Spleen (tissue), 11 donors: ENCODE data around the gene GARIN5B. TPM values are rescaled to one million over a fixed set of nuclear protein-coding genes. Genes with fewer than 3 reads are reported as not detected.
"Not testable (repeated sequence)": the region's sequence is repeated elsewhere in the genome, so short reads cannot be mapped to it uniquely, and the experiment has no call there.

Source experiments
- DNase-seq: peaks from one replicate; pipeline ENCODE4 v3.0.0-alpha.2; 2020
- H3K27ac ChIP-seq, 8 donors: fragments of 200-600 bp; sonication (generic) in 7 of 8; 1 replicate in 4 of 8; 2 replicates in 4 of 8; pipeline versions ENCODE4 v1.5.0 to v1.8.0; 2016 to 2021; ENCODE audit warnings: inconsistent platforms in 4 of 8, mild to moderate bottlenecking in 4 of 8, moderate library complexity in 1 of 8
- H3K27me3 ChIP-seq, 7 donors: fragments of 200-600 bp; sonication (generic) in 6 of 7; replicated peaks in 1 of 7; 1 replicate in 4 of 7; 2 replicates in 3 of 7; pipeline versions ENCODE4 v1.5.0 to v1.8.0; 2016 to 2021; ENCODE audit warnings: inconsistent platforms in 3 of 7, mild to moderate bottlenecking in 1 of 7
- H3K36me3 ChIP-seq, 6 donors: fragments of 200-600 bp; sonication (generic) in 5 of 6; 1 replicate in 4 of 6; 2 replicates in 2 of 6; pipeline versions ENCODE4 v1.5.0 to v1.8.0; 2016 to 2021; ENCODE audit warnings: inconsistent platforms in 2 of 6
- H3K4me1 ChIP-seq, 6 donors: fragments of 200-600 bp; sonication (generic) in 5 of 6; 1 replicate in 3 of 6; 2 replicates in 3 of 6; pipeline versions ENCODE4 v1.5.0 to v1.8.0; 2016 to 2021; ENCODE audit warnings: inconsistent platforms in 3 of 6
- H3K4me3 ChIP-seq, 8 donors: fragments of 200-600 bp; sonication (generic) in 7 of 8; 1 replicate in 4 of 8; 2 replicates in 4 of 8; pipeline versions ENCODE4 v1.5.0 to v1.8.0; 2016 to 2021; ENCODE audit warnings: inconsistent platforms in 4 of 8, mild to moderate bottlenecking in 4 of 8, moderate library complexity in 2 of 8
- H3K9me3 ChIP-seq, 8 donors: fragments of 200-600 bp; sonication (generic) in 7 of 8; 1 replicate in 4 of 8; 2 replicates in 4 of 8; pipeline versions ENCODE4 v1.5.0 to v1.8.0; 2016 to 2021; ENCODE audit warnings: inconsistent platforms in 4 of 8
- CTCF ChIP-seq, 11 experiments: fragments of 200-600 bp in 7 of 11; fragments of 450-650 bp in 4 of 11; sonication (generic) in 4 of 11; IDR thresholded peaks in 8 of 11; conservative IDR thresholded peaks in 3 of 11; 1 replicate in 7 of 11; 2 replicates in 4 of 11; pipeline versions ENCODE4 v1.4.0 to v1.8.0; 2016 to 2021; ENCODE audit warnings: antibody characterized with exemption in 11 of 11, inconsistent platforms in 4 of 11, mild to moderate bottlenecking in 1 of 11
- POLR2A ChIP-seq, 3 donors: fragments of 450-650 bp; IDR thresholded peaks; one replicate each; pipeline ENCODE4 v1.5.1; 2017; ENCODE audit warnings: antibody characterized with exemption in 3 of 3, mild to moderate bottlenecking in 1 of 3
- POLR2AphosphoS5 ChIP-seq, 3 donors: sonication (generic); formaldehyde crosslinking; IDR thresholded peaks; one replicate each; pipeline ENCODE4 v1.5.1; 2017; ENCODE audit warnings: antibody characterized with exemption in 3 of 3
- WGBS, 5 donors: extraction: QIAGEN DNeasy Blood & Tissue Kit in 3 of 5; methylation state at CpG; one replicate each; pipeline versions ENCODE4 v1.1.5 to v1.1.7; 2013 to 2018; 5-methylcytosine and 5-hydroxymethylcytosine counted together
- intact Hi-C: fragments of 100-400 bp; cut with DNase I; formaldehyde crosslinking; loops from one replicate; pipeline ENCODE4 v1.15.0; 2023; ENCODE audit warnings: low total_unique reads
- polyA plus RNA-seq, 3 donors: library from polyadenylated mRNA; stranded (reverse); fragments of 200-250 nt; gene quantifications; one replicate each; pipeline ENCODE4 v1.2.1, GENCODE V29; 2013
- total RNA-seq, 7 donors: library from RNA; depleted of rRNA in 3 of 7; stranded (reverse); fragments of >200 nt in 3 of 7; fragmentation: NEBNext Ultra II Directional in 4 of 7; extraction: Animal tissue kit (Norgen Biotek cat#: 25700) in 4 of 7; gene quantifications; one replicate each; pipeline versions ENCODE4 v1.1.0 to v1.2.1, GENCODE V29; 2016 to 2021
- donor health status: healthy with polysubstance abuse.
- donor health status: DM: no; HTN: no; CAD: no; lungs with moderate emphysema.
- donor health status: DM: no; HTN: no; CAD: no.
- donor health status: Bipolar disorder and iron deficiency.
- donor health status: healthy.
- donor health status: DM: no; HTN: no; CAD: no.
- donor health status: DM: yes; HTN: yes; CAD: no.

Gene GARIN5B
- total and polyA plus RNA-seq, 10 donors, result not detected

GRCh38 chr19:55339105-55339888 lies 23.8 kb downstream of the GARIN5B start, which contains the start of gene KMT5C:
TSS of gene KMT5C (plus strand) at chr19:55339876. CDS start at chr19:55341937, 2,061 bp downstream.
- peak within 1 kb of the TSS; percentile 72 to 97 (median 91) for H3K27ac ChIP-seq
- H3K4me3 ChIP-seq, result peak within 1 kb of the TSS; percentile 45 to 75 (median 58)
- peaks cover 10 to 35% (median 22%) of the 10 kb centered on the region in 6 donors for H3K4me1 ChIP-seq
- peak; percentile 100 for DNase-seq
- H3K27me3 ChIP-seq, result peaks cover 0 to 41% (median 0%) of the 10 kb centered on the region in 7 donors
- WGBS, 5 donors, result 0 to 2% (median 1%) methylated on average over 51 to 63 of the region's 63 CpGs
- TF ChIP-seq CTCF (IDR thresholded peaks at IDR 0.05 in 8 of 11, conservative IDR thresholded peaks at IDR 0.05 in 3 of 11) (peak; percentile 35 to 85 (median 66)), POLR2A (IDR thresholded peaks at IDR 0.05) (peak in 1 of 3 donors; percentile 32), POLR2AphosphoS5 (IDR thresholded peaks at IDR 0.05) (peak; percentile 98 to 99 (median 99))
- H3K9me3 ChIP-seq, result no peaks in the 10 kb centered on the region
- intact Hi-C loops, result no loop called here
- H3K36me3 ChIP-seq, result peaks cover 0 to 27% (median 0%) of the 10 kb centered on the region in 6 donors

GRCh38 chr19:55336101-55336500 lies 27.0 kb downstream of the GARIN5B start:
- H3K36me3 ChIP-seq, result no peaks in the 10 kb centered on the region
- TF ChIP-seq CTCF (IDR thresholded peaks at IDR 0.05 in 8 of 11, conservative IDR thresholded peaks at IDR 0.05 in 3 of 11) (no peak), POLR2A (IDR thresholded peaks at IDR 0.05) (no peak), POLR2AphosphoS5 (IDR thresholded peaks at IDR 0.05) (no peak)
- peaks cover 0 to 58% (median 5%) of the 10 kb centered on the region in 7 donors for H3K27me3 ChIP-seq
- no peaks in the 10 kb centered on the region for H3K9me3 ChIP-seq
- intact Hi-C loops, result no loop called here
- H3K4me1 ChIP-seq, result peaks cover 10 to 31% (median 17%) of the 10 kb centered on the region in 6 donors
- no peak overlapping the region for H3K4me3 ChIP-seq
- no peak for DNase-seq
- H3K27ac ChIP-seq, result no peak overlapping the region
- whole genome bisulfite sequencing, 5 donors, result 78 to 86% (median 83%) methylated on average over 7 of the region's 7 CpGs

GRCh38 chr19:55333870-55334269 lies 29.2 kb downstream of the GARIN5B start:
- WGBS, 5 donors, result 82 to 90% (median 86%) methylated on average over 10 to 11 of the region's 11 CpGs
- no peak for DNase-seq

GRCh38 chr19:55329791-55330190 lies 33.3 kb downstream of the GARIN5B start:
- H3K4me1 ChIP-seq, result peaks cover 0 to 24% (median 0%) of the 10 kb centered on the region in 6 donors
- H3K36me3 ChIP-seq, intact Hi-C loops, H3K27ac ChIP-seq, H3K4me3 ChIP-seq, H3K9me3 ChIP-seq, DNase-seq: not testable (repeated sequence)
- peaks cover 0 to 39% (median 0%) of the 10 kb centered on the region in 7 donors for H3K27me3 ChIP-seq
- WGBS, 5 donors, result 88 to 95% (median 91%) methylated on average over 6 of the region's 6 CpGs

More at GRCh38 chr19:55333870-55334269, 29.2 kb downstream of the GARIN5B start:
- TF ChIP-seq POLR2AphosphoS5 (IDR thresholded peaks at IDR 0.05) (no peak), CTCF (IDR thresholded peaks at IDR 0.05 in 8 of 11, conservative IDR thresholded peaks at IDR 0.05 in 3 of 11) (no peak), POLR2A (IDR thresholded peaks at IDR 0.05) (no peak)
- Histone ChIP-seq H3K4me1 (peaks cover 0 to 16% (median 4%) of the 10 kb centered on the region in 6 donors), H3K4me3 (no peak overlapping the region), H3K27me3 (peaks cover 0 to 64% (median 5%) of the 10 kb centered on the region in 7 donors), H3K27ac (no peak overlapping the region), H3K9me3 (no peaks in the 10 kb centered on the region), H3K36me3 (no peaks in the 10 kb centered on the region)
- intact Hi-C loops, result no loop called here

GRCh38 chr19:55328774-55329318 lies 34.2 kb downstream of the GARIN5B start:
- DNase-seq, H3K36me3 ChIP-seq, H3K9me3 ChIP-seq, intact Hi-C loops, H3K4me3 ChIP-seq, H3K27ac ChIP-seq: not testable (repeated sequence)
- WGBS, 5 donors, result 69 to 83% (median 76%) methylated on average over 4 of the region's 4 CpGs
- Histone ChIP-seq H3K27me3 (peaks cover 0 to 29% (median 0%) of the 10 kb centered on the region in 7 donors), H3K4me1 (peaks cover 0 to 27% (median 0%) of the 10 kb centered on the region in 6 donors)
